Measurements from ENCODE around the gene LCN12.

The LCN12 gene

GRCh38 chr9:136942112-136942880 is 9.8 kb upstream of the LCN12 start:
- DNase-seq (ENCODE audit: low read depth) = no peak
- no peak for TF ChIP-seq CTCF (IDR thresholded peaks at IDR 0.05; ENCODE audit: control insufficient read depth, extremely low read depth, insufficient read depth)
- H3K4me3 ChIP-seq (ENCODE audit: low read depth, low read length) = no peak overlapping the region; the same call in 1 of the 2 replicates

- no peak for DNase-seq (ENCODE audit: low read depth)
- no peak for TF ChIP-seq CTCF (IDR thresholded peaks at IDR 0.05; ENCODE audit: control insufficient read depth, extremely low read depth, insufficient read depth)
- H3K4me3 ChIP-seq (ENCODE audit: low read depth, low read length) = peak overlapping the region; percentile 81
Observed at GRCh38 chr9:136942881-136943230, 9.2 kb upstream of the LCN12 start.

GRCh38 chr9:136943291-136944211 is 8.5 kb upstream of the LCN12 start:
- TF ChIP-seq CTCF (IDR thresholded peaks at IDR 0.05; ENCODE audit: control insufficient read depth, extremely low read depth, insufficient read depth) = 0 out of 2 replicates have a peak, but pooled peaks have one; percentile 12
- no peak for DNase-seq (ENCODE audit: low read depth)
- peak overlapping the region; percentile 81 for H3K4me3 ChIP-seq (ENCODE audit: low read depth, low read length)

- peak; percentile 40 for TF ChIP-seq CTCF (IDR thresholded peaks at IDR 0.05; ENCODE audit: control insufficient read depth, extremely low read depth, insufficient read depth)
- no peak for DNase-seq (ENCODE audit: low read depth)
- peak overlapping the region; percentile 81 for H3K4me3 ChIP-seq (ENCODE audit: low read depth, low read length)
Observed at GRCh38 chr9:136944212-136944518, 7.9 kb upstream of the LCN12 start.

- peak within 1 kb of the TSS; percentile 81 for H3K4me3 ChIP-seq (ENCODE audit: low read depth, low read length)
- peak; percentile 54 for DNase-seq (ENCODE audit: low read depth)
- peak; percentile 93 for TF ChIP-seq CTCF (IDR thresholded peaks at IDR 0.05; ENCODE audit: control insufficient read depth, extremely low read depth, insufficient read depth)
Observed at GRCh38 chr9:136944519-136945332, 7.3 kb upstream of the LCN12 start, which contains the start of the genes C8G and FBXW5. Gene C8G (plus strand): TSS chr9:136945243. CDS start chr9:136945321, 78 bp downstream. Gene FBXW5 (minus strand): TSS chr9:136944738. CDS start chr9:136944083, 655 bp downstream.
